ENCODE results near the gene NDUFV3.

DNA sequence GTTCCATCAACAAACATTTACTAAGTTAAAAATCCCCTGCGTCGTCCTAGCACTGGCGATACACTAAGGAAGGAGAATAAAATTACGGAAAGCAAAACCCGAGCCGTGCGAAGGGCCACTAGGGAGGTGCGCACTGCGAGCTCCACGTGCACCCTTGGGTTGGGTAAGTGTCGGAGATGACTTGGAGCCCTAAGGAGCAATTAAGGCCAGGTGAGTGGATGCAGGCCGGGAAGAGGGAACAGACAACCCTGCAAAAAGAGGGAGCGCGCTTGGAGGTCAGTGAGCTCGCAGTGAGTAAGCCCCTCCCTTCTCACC is 14.5 kb upstream of the NDUFV3 start:
- TF ChIP-seq, protein P1, sequence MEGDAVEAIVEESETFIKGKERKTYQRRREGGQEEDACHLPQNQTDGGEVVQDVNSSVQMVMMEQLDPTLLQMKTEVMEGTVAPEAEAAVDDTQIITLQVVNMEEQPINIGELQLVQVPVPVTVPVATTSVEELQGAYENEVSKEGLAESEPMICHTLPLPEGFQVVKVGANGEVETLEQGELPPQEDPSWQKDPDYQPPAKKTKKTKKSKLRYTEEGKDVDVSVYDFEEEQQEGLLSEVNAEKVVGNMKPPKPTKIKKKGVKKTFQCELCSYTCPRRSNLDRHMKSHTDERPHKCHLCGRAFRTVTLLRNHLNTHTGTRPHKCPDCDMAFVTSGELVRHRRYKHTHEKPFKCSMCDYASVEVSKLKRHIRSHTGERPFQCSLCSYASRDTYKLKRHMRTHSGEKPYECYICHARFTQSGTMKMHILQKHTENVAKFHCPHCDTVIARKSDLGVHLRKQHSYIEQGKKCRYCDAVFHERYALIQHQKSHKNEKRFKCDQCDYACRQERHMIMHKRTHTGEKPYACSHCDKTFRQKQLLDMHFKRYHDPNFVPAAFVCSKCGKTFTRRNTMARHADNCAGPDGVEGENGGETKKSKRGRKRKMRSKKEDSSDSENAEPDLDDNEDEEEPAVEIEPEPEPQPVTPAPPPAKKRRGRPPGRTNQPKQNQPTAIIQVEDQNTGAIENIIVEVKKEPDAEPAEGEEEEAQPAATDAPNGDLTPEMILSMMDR (conservative IDR thresholded peaks at IDR 0.05 in 1 of 2, IDR thresholded peaks at IDR 0.05 in 1 of 2; ENCODE audit: low read depth in 1 of 2, low read length in 2 of 2): no peak
- TF ChIP-seq EZH2 (IDR thresholded peaks at IDR 0.05; ENCODE audit: low read length, missing control alignments): no peak

Data from fibroblast of lung (primary cell).